Activated CD4-positive, alpha-beta T cell treated with anti-CD3 and anti-CD28 coated beads, Interleukin-2, amount 50 U/mL, for 1 hour (primary cell): ENCODE data around the gene PRPF40A.

Source experiments
- DNase-seq: peaks from one replicate; pipeline ENCODE4 v3.0.0-alpha.2; 2020

Gene PRPF40A

GRCh38 chr2:152613235-152613634 is 104.0 kb downstream of the PRPF40A start:
- no peak for DNase-seq

GRCh38 chr2:152611458-152612231 is 105.6 kb downstream of the PRPF40A start:
- no peak for DNase-seq

- DNase-seq: no peak
Measured at GRCh38 chr2:152609699-152610098, 107.6 kb downstream of the PRPF40A start.

GRCh38 chr2:152609154-152609553 is 108.1 kb downstream of the PRPF40A start:
- DNase-seq: no peak

GRCh38 chr2:152607793-152608300 is 109.4 kb downstream of the PRPF40A start:
- no peak for DNase-seq

DNA sequence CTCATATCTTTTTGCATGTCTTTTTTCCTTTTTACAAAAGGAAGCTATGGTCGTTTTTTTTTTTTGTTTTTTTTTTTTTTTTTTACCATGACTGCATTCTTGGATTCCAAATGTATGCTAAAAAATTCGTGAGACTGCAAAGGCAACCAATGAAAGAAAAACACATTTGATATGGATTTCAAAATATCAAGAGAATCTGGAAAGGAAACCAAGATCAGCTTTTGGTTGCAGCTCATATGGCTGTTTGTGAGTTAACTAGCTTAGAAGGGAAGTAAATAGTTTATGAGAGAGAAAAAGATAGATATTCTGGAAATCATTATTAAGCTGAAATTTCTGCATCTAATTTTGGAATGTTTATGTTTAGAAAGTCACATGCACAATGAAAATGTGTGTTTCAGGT is 110.3 kb downstream of the PRPF40A start:
- no peak for DNase-seq

- DNase-seq: no peak
Measured at GRCh38 chr2:152606081-152606480, 111.2 kb downstream of the PRPF40A start.

DNA sequence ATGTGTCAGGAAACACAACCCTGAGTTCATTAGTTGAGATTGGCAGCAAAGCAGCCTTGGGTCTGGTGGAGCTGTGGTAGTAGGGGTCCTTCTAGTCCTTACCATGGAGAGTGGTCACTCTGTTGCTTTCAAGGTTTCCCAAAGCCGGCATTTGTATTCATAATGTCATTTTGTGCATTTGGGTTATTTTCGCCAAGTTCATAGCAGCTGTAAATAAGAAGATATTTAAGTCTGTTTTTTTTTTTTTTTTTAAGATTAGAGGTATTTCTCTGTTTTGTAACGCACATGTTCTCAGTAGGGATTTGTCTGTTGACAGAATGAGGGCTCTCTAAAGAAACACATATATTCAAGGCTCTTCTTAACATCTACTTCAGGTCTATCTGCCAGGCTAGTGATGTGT is 114.1 kb downstream of the PRPF40A start:
- DNase-seq: no peak

GRCh38 chr2:152602750-152603149 is 114.5 kb downstream of the PRPF40A start:
- DNase-seq: no peak
